GM23338 (cell line): ENCODE results near the gene SERPINE2. TPM values are rescaled to one million over a fixed set of nuclear protein-coding genes. Genes with fewer than 3 reads are reported as not detected.

ENCODE experiments used
- ATAC-seq: fragments of 200-7000 bp; cut with Tn5 transposase; 3 replicates; pipeline ENCODE4 v1.9.1; 2020
- DNase-seq: peaks from one replicate; pipeline ENCODE4 v3.0.0-alpha.2; 2015; ENCODE audit warnings: low spot score
- H2AFZ ChIP-seq: fragments of 200-600 bp; sonication (generic); 2 replicates; pipeline ENCODE4 v1.8.0; 2016; ENCODE audit warnings: antibody characterized with exemption, mild to moderate bottlenecking, moderate library complexity
- H3F3A ChIP-seq: fragments of 200-600 bp; sonication (generic); replicated peaks from 2 replicates; pipeline ENCODE4 v1.8.0; 2017; ENCODE audit warnings: antibody characterized with exemption, mixed run types, low read depth
- H3K27ac ChIP-seq: fragments of 200-600 bp; sonication (generic); 2 replicates; pipeline ENCODE4 v1.6.1; 2016; ENCODE audit warnings: low read depth
- H3K27me3 ChIP-seq: fragments of 200-600 bp; sonication (generic); 2 replicates; pipeline ENCODE4 v1.8.0; 2016; ENCODE audit warnings: mild to moderate bottlenecking, mixed run types, moderate library complexity; ENCODE audit not compliant: insufficient read depth
- H3K36me3 ChIP-seq: fragments of 200-600 bp; sonication (generic); 2 replicates; pipeline ENCODE4 v1.8.0; 2016; ENCODE audit warnings: mild to moderate bottlenecking; ENCODE audit not compliant: insufficient read depth
- H3K4me1 ChIP-seq: fragments of 200-600 bp; sonication (generic); 2 replicates; pipeline ENCODE4 v1.8.0; 2016; ENCODE audit warnings: mild to moderate bottlenecking, moderate library complexity; ENCODE audit not compliant: insufficient read depth
- H3K4me2 ChIP-seq: fragments of 200-600 bp; sonication (generic); 2 replicates; pipeline ENCODE4 v1.7.1; 2017; ENCODE audit warnings: mixed run types
- H3K4me3 ChIP-seq: fragments of 200-600 bp; sonication (generic); 2 replicates; pipeline ENCODE4 v1.6.1; 2016; ENCODE audit warnings: mixed run types
- H3K79me2 ChIP-seq: fragments of 200-600 bp; sonication (generic); replicated peaks from 2 replicates; pipeline ENCODE4 v1.8.0; 2017; ENCODE audit warnings: mild to moderate bottlenecking; ENCODE audit not compliant: insufficient read depth
- H3K9me2 ChIP-seq: fragments of 200-600 bp; sonication (generic); 2 replicates; pipeline ENCODE4 v1.8.0; 2017; ENCODE audit not compliant: insufficient read depth
- H4K20me1 ChIP-seq: fragments of 200-600 bp; sonication (generic); replicated peaks from 2 replicates; pipeline ENCODE4 v1.8.0; 2017; ENCODE audit warnings: mild to moderate bottlenecking; ENCODE audit not compliant: insufficient read depth
- H3K27ac Mint-ChIP-seq: 2 replicates; pipeline ENCODE4 v1.8.0; 2020; ENCODE audit warnings: inconsistent platforms, mild to moderate bottlenecking, moderate library complexity, mixed read lengths
- H3K27me3 Mint-ChIP-seq: 3 replicates; pipeline ENCODE4 v1.8.0; 2022; ENCODE audit warnings: low read depth, mild to moderate bottlenecking, moderate library complexity, mixed read lengths, inconsistent platforms; ENCODE audit not compliant: insufficient read depth, poor library complexity
- H3K36me3 Mint-ChIP-seq: 3 replicates; pipeline ENCODE4 v1.8.0; 2021; ENCODE audit warnings: low read depth, mild to moderate bottlenecking, inconsistent platforms, moderate library complexity, mixed read lengths
- H3K4me1 Mint-ChIP-seq: 3 replicates; pipeline ENCODE4 v1.8.0; 2020; ENCODE audit warnings: mild to moderate bottlenecking, inconsistent platforms, mixed read lengths
- H3K4me3 Mint-ChIP-seq: 3 replicates; pipeline ENCODE4 v1.8.0; 2021; ENCODE audit warnings: moderate library complexity, mild to moderate bottlenecking, inconsistent platforms, mixed read lengths
- H3K9me3 Mint-ChIP-seq: 3 replicates; pipeline ENCODE4 v1.8.0; 2020; ENCODE audit warnings: moderate library complexity, mild to moderate bottlenecking, inconsistent platforms, mixed read lengths
- EZH2 ChIP-seq: fragments of 200-600 bp; sonication (generic); IDR thresholded peaks from one replicate; pipeline ENCODE4 v1.8.0; 2017; ENCODE audit warnings: antibody characterized with exemption, mild to moderate bottlenecking, low read depth; ENCODE audit not compliant: unreplicated experiment
- EZH2phosphoT487 ChIP-seq: fragments of 200-600 bp; sonication (generic); IDR thresholded peaks from one replicate; pipeline ENCODE4 v1.8.1; 2018; ENCODE audit warnings: antibody characterized with exemption; ENCODE audit not compliant: unreplicated experiment
- JUNB ChIP-seq: IDR thresholded peaks from one replicate; pipeline ENCODE4 v1.6.1; 2016; ENCODE audit warnings: antibody characterized with exemption; ENCODE audit not compliant: unreplicated experiment
- POLR2AphosphoS5 ChIP-seq: IDR thresholded peaks from 2 replicates; pipeline ENCODE4 v1.6.1; 2016; ENCODE audit warnings: antibody characterized with exemption, low read depth
- STAT1 ChIP-seq: IDR thresholded peaks from one replicate; pipeline ENCODE4 v1.6.1; 2016; ENCODE audit warnings: antibody characterized with exemption; ENCODE audit not compliant: unreplicated experiment
- ZNF331 ChIP-seq: fragments of 250-450 bp; sonication (Bioruptor Pico); IDR thresholded peaks from 2 replicates; pipeline ENCODE4 v1.5.0; 2020; ENCODE audit warnings: low read depth, mild to moderate bottlenecking, moderate library complexity
- polyA plus RNA-seq: library from polyadenylated mRNA; unstranded; fragments of >200 nt; fragmentation: Nextera tagmentation; extraction: Ambion mirVana; gene quantifications from 2 replicates; pipeline ENCODE4 v1.2.1, GENCODE V29; 2016
- total RNA-seq: library from RNA; depleted of rRNA; stranded (reverse); fragments of >200 nt; shearing (Covaris generic); gene quantifications from 2 replicates; pipeline ENCODE4 v1.2.3, GENCODE V29; 2014
- TF ChIP-seq, protein P1 (sequence below): IDR thresholded peaks from one replicate; pipeline ENCODE4 v1.6.1; 2018; ENCODE audit warnings: antibody characterized with exemption; ENCODE audit not compliant: unreplicated experiment
- TF ChIP-seq, protein P2 (sequence below), 2 experiments: fragments of 200-600 bp in 1 of 2; sonication (generic) in 1 of 2; conservative IDR thresholded peaks; 2 replicates each; pipeline versions ENCODE4 v1.5.1 to v1.6.1; 2016 to 2017; ENCODE audit warnings: antibody characterized with exemption in 2 of 2, low read depth in 2 of 2, mild to moderate bottlenecking in 2 of 2, moderate library complexity in 1 of 2
- TF ChIP-seq, protein P3 (sequence below): fragments of 250-450 bp; sonication (Bioruptor Pico); IDR thresholded peaks from 2 replicates; pipeline ENCODE4 v1.5.0; 2020; ENCODE audit warnings: mild to moderate bottlenecking, moderate library complexity
- TF ChIP-seq, protein P4 (sequence below): IDR thresholded peaks from 2 replicates; pipeline ENCODE4 v1.6.1; 2016; ENCODE audit warnings: antibody characterized with exemption

The SERPINE2 gene
- total and polyA plus RNA-seq, 2 experiments from 2014 or later, result 38.6 to 44.2 TPM

DNA sequence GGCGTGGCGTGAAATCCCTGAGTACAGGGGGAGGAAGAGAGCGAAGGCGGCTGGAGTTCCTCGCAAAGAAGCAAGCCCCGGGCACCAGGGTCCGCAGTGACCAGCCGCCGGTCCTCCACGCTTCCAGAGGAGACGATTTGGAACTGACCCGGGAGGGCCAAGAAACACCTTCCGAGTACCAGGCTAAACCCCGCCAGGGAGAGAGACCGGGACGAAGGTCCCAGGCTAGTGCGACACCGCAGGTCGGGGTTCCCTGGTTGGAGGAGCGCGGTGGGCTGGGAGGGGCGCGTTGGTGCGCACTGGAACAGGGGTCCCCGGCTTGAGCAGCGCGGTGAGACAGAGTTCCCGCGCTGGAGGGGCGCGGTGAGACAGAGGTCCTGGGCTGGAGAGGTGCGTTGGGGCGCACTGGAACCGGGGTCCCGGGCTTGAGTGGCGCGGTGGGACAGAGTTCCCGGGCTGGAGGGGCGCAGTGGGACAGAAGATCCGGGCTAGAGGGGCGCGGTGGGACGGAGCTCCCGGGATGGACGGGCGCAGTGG, 94.9 kb downstream of the SERPINE2 start:
- H3K36me3 ChIP-seq, result no peaks in the 10 kb centered on the region
- H2AFZ ChIP-seq, result peak overlapping the region; percentile 67
- no peak for TF ChIP-seq EZH2
- TF ChIP-seq, protein P1, sequence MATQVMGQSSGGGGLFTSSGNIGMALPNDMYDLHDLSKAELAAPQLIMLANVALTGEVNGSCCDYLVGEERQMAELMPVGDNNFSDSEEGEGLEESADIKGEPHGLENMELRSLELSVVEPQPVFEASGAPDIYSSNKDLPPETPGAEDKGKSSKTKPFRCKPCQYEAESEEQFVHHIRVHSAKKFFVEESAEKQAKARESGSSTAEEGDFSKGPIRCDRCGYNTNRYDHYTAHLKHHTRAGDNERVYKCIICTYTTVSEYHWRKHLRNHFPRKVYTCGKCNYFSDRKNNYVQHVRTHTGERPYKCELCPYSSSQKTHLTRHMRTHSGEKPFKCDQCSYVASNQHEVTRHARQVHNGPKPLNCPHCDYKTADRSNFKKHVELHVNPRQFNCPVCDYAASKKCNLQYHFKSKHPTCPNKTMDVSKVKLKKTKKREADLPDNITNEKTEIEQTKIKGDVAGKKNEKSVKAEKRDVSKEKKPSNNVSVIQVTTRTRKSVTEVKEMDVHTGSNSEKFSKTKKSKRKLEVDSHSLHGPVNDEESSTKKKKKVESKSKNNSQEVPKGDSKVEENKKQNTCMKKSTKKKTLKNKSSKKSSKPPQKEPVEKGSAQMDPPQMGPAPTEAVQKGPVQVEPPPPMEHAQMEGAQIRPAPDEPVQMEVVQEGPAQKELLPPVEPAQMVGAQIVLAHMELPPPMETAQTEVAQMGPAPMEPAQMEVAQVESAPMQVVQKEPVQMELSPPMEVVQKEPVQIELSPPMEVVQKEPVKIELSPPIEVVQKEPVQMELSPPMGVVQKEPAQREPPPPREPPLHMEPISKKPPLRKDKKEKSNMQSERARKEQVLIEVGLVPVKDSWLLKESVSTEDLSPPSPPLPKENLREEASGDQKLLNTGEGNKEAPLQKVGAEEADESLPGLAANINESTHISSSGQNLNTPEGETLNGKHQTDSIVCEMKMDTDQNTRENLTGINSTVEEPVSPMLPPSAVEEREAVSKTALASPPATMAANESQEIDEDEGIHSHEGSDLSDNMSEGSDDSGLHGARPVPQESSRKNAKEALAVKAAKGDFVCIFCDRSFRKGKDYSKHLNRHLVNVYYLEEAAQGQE, result no peak
- TF ChIP-seq, protein P2, sequence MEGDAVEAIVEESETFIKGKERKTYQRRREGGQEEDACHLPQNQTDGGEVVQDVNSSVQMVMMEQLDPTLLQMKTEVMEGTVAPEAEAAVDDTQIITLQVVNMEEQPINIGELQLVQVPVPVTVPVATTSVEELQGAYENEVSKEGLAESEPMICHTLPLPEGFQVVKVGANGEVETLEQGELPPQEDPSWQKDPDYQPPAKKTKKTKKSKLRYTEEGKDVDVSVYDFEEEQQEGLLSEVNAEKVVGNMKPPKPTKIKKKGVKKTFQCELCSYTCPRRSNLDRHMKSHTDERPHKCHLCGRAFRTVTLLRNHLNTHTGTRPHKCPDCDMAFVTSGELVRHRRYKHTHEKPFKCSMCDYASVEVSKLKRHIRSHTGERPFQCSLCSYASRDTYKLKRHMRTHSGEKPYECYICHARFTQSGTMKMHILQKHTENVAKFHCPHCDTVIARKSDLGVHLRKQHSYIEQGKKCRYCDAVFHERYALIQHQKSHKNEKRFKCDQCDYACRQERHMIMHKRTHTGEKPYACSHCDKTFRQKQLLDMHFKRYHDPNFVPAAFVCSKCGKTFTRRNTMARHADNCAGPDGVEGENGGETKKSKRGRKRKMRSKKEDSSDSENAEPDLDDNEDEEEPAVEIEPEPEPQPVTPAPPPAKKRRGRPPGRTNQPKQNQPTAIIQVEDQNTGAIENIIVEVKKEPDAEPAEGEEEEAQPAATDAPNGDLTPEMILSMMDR (conservative IDR thresholded peaks at IDR 0.05; ENCODE audit: low read depth in 2 of 2), result no peak
- no peak for TF ChIP-seq EZH2phosphoT487
- TF ChIP-seq ZNF331, result no peak
- TF ChIP-seq, protein P3, sequence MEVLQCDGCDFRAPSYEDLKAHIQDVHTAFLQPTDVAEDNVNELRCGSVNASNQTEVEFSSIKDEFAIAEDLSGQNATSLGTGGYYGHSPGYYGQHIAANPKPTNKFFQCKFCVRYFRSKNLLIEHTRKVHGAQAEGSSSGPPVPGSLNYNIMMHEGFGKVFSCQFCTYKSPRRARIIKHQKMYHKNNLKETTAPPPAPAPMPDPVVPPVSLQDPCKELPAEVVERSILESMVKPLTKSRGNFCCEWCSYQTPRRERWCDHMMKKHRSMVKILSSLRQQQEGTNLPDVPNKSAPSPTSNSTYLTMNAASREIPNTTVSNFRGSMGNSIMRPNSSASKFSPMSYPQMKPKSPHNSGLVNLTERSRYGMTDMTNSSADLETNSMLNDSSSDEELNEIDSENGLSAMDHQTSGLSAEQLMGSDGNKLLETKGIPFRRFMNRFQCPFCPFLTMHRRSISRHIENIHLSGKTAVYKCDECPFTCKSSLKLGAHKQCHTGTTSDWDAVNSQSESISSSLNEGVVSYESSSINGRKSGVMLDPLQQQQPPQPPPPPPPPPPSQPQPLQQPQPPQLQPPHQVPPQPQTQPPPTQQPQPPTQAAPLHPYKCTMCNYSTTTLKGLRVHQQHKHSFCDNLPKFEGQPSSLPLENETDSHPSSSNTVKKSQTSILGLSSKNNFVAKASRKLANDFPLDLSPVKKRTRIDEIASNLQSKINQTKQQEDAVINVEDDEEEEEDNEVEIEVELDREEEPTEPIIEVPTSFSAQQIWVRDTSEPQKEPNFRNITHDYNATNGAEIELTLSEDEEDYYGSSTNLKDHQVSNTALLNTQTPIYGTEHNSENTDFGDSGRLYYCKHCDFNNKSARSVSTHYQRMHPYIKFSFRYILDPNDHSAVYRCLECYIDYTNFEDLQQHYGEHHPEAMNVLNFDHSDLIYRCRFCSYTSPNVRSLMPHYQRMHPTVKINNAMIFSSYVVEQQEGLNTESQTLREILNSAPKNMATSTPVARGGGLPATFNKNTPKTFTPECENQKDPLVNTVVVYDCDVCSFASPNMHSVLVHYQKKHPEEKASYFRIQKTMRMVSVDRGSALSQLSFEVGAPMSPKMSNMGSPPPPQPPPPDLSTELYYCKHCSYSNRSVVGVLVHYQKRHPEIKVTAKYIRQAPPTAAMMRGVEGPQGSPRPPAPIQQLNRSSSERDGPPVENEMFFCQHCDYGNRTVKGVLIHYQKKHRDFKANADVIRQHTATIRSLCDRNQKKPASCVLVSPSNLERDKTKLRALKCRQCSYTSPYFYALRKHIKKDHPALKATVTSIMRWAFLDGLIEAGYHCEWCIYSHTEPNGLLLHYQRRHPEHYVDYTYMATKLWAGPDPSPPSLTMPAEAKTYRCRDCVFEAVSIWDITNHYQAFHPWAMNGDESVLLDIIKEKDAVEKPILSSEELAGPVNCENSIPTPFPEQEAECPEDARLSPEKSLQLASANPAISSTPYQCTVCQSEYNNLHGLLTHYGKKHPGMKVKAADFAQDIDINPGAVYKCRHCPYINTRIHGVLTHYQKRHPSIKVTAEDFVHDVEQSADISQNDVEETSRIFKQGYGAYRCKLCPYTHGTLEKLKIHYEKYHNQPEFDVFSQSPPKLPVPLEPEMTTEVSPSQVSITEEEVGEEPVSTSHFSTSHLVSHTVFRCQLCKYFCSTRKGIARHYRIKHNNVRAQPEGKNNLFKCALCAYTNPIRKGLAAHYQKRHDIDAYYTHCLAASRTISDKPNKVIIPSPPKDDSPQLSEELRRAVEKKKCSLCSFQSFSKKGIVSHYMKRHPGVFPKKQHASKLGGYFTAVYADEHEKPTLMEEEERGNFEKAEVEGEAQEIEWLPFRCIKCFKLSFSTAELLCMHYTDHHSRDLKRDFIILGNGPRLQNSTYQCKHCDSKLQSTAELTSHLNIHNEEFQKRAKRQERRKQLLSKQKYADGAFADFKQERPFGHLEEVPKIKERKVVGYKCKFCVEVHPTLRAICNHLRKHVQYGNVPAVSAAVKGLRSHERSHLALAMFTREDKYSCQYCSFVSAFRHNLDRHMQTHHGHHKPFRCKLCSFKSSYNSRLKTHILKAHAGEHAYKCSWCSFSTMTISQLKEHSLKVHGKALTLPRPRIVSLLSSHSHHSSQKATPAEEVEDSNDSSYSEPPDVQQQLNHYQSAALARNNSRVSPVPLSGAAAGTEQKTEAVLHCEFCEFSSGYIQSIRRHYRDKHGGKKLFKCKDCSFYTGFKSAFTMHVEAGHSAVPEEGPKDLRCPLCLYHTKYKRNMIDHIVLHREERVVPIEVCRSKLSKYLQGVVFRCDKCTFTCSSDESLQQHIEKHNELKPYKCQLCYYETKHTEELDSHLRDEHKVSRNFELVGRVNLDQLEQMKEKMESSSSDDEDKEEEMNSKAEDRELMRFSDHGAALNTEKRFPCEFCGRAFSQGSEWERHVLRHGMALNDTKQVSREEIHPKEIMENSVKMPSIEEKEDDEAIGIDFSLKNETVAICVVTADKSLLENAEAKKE (CRISPR knock-in tag), result no peak
- no peak for TF ChIP-seq JUNB
- TF ChIP-seq STAT1, result no peak
- peak; percentile 65 for TF ChIP-seq POLR2AphosphoS5
- TF ChIP-seq, protein P4, sequence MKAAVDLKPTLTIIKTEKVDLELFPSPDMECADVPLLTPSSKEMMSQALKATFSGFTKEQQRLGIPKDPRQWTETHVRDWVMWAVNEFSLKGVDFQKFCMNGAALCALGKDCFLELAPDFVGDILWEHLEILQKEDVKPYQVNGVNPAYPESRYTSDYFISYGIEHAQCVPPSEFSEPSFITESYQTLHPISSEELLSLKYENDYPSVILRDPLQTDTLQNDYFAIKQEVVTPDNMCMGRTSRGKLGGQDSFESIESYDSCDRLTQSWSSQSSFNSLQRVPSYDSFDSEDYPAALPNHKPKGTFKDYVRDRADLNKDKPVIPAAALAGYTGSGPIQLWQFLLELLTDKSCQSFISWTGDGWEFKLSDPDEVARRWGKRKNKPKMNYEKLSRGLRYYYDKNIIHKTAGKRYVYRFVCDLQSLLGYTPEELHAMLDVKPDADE, result 0 out of 2 replicates have a peak, but pooled peaks have one; percentile 30
- H3K4me1 ChIP-seq, result peaks cover 55% of the 10 kb centered on the region
- peak overlapping the region; percentile 96 for H3K4me3 Mint-ChIP-seq
- DNase-seq (peak; percentile 84), ATAC-seq (peak; percentile 78)
- peaks cover 63% of the 10 kb centered on the region for H3K79me2 ChIP-seq
- no peaks in the 10 kb centered on the region for H3K27me3 ChIP-seq
- peaks cover 39% of the 10 kb centered on the region for H3K4me1 Mint-ChIP-seq
- peak overlapping the region; percentile 92 for H3K27ac Mint-ChIP-seq
- peaks cover 9% of the 10 kb centered on the region for H3K27me3 Mint-ChIP-seq
- peak overlapping the region; percentile 81 for H3K27ac ChIP-seq
- peak overlapping the region; percentile 95 for H3K4me3 ChIP-seq
- H4K20me1 ChIP-seq, result peaks cover 10% of the 10 kb centered on the region; the same call in 1 of the 2 replicates
- H3K9me2 ChIP-seq, result no peaks in the 10 kb centered on the region
- H3K4me2 ChIP-seq, result peak overlapping the region; percentile 98
- peaks cover 3% of the 10 kb centered on the region; the same call in 1 of the 3 replicates for H3K9me3 Mint-ChIP-seq
- H3F3A ChIP-seq, result no peaks in the 10 kb centered on the region
- H3K36me3 Mint-ChIP-seq, result peaks cover 22% of the 10 kb centered on the region
